Caco-2 (cell line): ENCODE data around the gene HOXA11. TPM values are rescaled to one million over a fixed set of nuclear protein-coding genes. Genes with fewer than 3 reads are reported as not detected.

ENCODE experiments used
- BruUV-seq: library from RNA; stranded (reverse); fragments of 400-500 nt; replicated peaks from 2 replicates; lab custom pipeline; 2021; lab: Mats Ljungman, UMichigan
- CTCF ChIA-PET: fragments of 300-600 bp; sonication (Branson Sonifier 250); formaldehyde crosslinking; loops from one replicate; lab custom pipeline; 2022; ENCODE audit warnings: antibody characterized with exemption; lab: Charles Lee
- POLR2A ChIA-PET: fragments of 300-600 bp; sonication (Branson Sonifier 250); formaldehyde crosslinking; loops from one replicate; lab custom pipeline; 2022; ENCODE audit warnings: antibody characterized with exemption; lab: Charles Lee
- DNase-seq, 2 experiments: peaks; one replicate each; pipeline versions ENCODE4 v3.0.0 to v3.0.0-alpha.2; 2020 to 2022
- H3K27me3 ChIP-seq: replicated peaks from 2 replicates; pipeline ENCODE4 v1.6.0; 2011; ENCODE audit warnings: low read length; ENCODE audit not compliant: control insufficient read depth, insufficient read depth
- H3K36me3 ChIP-seq: 2 replicates; pipeline ENCODE4 v1.5.1; 2011; ENCODE audit warnings: low read length; ENCODE audit not compliant: control insufficient read depth, insufficient read depth
- H3K4me1 ChIP-seq: fragments of 250-450 bp; sonication (Bioruptor Pico); 2 replicates; pipeline ENCODE4 v1.5.1; 2020; ENCODE audit warnings: mild to moderate bottlenecking
- H3K4me3 ChIP-seq: 2 replicates; pipeline ENCODE4 v1.5.1; 2011; ENCODE audit warnings: low read depth, mild to moderate bottlenecking, control low read depth, low read length
- H3K9me3 ChIP-seq: fragments of 250-450 bp; sonication (Bioruptor Pico); 2 replicates; pipeline ENCODE4 v1.5.1; 2020; ENCODE audit warnings: mild to moderate bottlenecking, moderate library complexity
- H3K27ac Mint-ChIP-seq: one replicate; pipeline ENCODE4 v1.8.0; 2022; ENCODE audit warnings: mixed read lengths; ENCODE audit not compliant: unreplicated experiment
- H3K27me3 Mint-ChIP-seq: one replicate; pipeline ENCODE4 v1.8.0; 2022; ENCODE audit warnings: mixed read lengths; ENCODE audit not compliant: insufficient read depth, unreplicated experiment
- H3K36me3 Mint-ChIP-seq: one replicate; pipeline ENCODE4 v1.8.0; 2022; ENCODE audit warnings: mild to moderate bottlenecking, mixed read lengths; ENCODE audit not compliant: insufficient read depth, unreplicated experiment
- H3K4me1 Mint-ChIP-seq: one replicate; pipeline ENCODE4 v1.8.0; 2022; ENCODE audit warnings: low read depth, mixed read lengths; ENCODE audit not compliant: unreplicated experiment
- H3K4me3 Mint-ChIP-seq: one replicate; pipeline ENCODE4 v1.8.0; 2022; ENCODE audit warnings: mild to moderate bottlenecking, moderate library complexity, mixed read lengths; ENCODE audit not compliant: unreplicated experiment
- H3K9me3 Mint-ChIP-seq: one replicate; pipeline ENCODE4 v1.8.0; 2022; ENCODE audit warnings: mixed read lengths; ENCODE audit not compliant: unreplicated experiment
- CTCF ChIP-seq, 2 experiments: fragments of 200-600 bp in 1 of 2; IDR thresholded peaks; 1 replicate in 1 of 2; 2 replicates in 1 of 2; pipeline versions ENCODE4 v1.5.1 to v1.8.0; 2011 to 2022; ENCODE audit warnings: antibody characterized with exemption in 1 of 2, control low read depth in 1 of 2, inconsistent platforms in 1 of 2, low read depth in 1 of 2, low read length in 1 of 2, mild to moderate bottlenecking in 1 of 2, moderate library complexity in 1 of 2; ENCODE audit not compliant: insufficient read depth in 1 of 2, severe bottlenecking in 1 of 2, unreplicated experiment in 1 of 2
- intact Hi-C: fragments of 100-400 bp; cut with micrococcal nuclease; formaldehyde crosslinking; loops from one replicate; pipeline ENCODE4 v1.10.0; 2022; ENCODE audit not compliant: unreplicated experiment
- total RNA-seq: library from RNA; stranded (reverse); gene quantifications from 2 replicates; pipeline ENCODE4 v1.2.3, GENCODE V29; 2022

Gene HOXA11
- total RNA-seq, 1 experiment from 2014 or later: 0.73 TPM

DNA sequence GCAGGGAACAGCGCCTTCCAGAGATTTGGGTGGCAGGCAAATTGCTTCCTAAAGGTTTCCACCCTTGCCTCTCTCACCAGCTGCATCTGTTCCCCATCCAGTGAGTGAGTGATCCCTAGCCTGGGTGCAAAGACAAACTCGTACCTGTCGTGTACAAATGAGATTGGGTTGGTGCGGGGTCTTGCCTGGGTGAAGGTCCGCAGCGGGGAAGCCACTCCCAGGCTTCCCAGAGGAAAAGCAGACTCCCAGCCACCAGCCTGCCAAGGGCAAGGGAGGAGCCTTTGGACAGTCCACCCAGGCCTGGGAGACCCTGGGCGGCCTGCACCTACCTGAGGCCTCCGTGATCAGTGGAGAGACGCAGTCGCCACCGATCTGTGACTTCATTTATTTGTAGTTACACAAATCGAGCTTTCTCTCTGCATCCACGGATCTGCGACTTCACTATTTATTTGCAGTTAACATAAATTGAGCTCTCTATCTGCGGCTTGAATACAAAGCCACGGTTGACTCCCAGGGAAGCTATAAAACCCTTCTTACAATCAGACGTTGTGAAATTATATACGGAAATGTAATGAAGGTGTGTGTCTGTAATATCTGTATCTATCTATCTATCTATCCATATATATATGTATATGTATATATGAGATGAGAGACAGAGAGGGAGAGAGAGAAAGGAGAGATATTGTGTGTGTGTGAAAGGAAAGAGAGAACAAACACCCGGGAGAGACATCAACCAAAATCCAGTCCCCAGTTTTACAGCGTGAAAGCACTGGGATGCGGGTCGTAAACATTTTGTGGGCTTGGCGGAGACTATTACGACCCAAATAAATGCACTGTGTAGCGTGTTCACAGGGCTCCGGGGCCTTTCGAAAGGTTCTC is 25.5 kb downstream of the HOXA11 start:
- Histone ChIP-seq H3K27me3 (no peaks in the 10 kb centered on the region), H3K4me3 (no peak overlapping the region), H3K36me3 (no peaks in the 10 kb centered on the region), H3K9me3 (no peaks in the 10 kb centered on the region), H3K4me1 (peaks cover 7% of the 10 kb centered on the region)
- ChIA-PET CTCF (interaction anchor here (0.7 kb wide), 1 partner anchor 308 kb away, joined by 3 read pairs; no protein-coding TSS in a partner anchor), POLR2A (no interaction called here)
- H3K36me3 Mint-ChIP-seq: peaks cover 23% of the 10 kb centered on the region
- H3K27me3 Mint-ChIP-seq: no peaks in the 10 kb centered on the region
- H3K4me1 Mint-ChIP-seq: peaks cover 14% of the 10 kb centered on the region
- no peak overlapping the region for H3K27ac Mint-ChIP-seq
- no peak for TF ChIP-seq CTCF (IDR thresholded peaks at IDR 0.05; ENCODE audit: insufficient read depth in 1 of 2, low read depth in 1 of 2, low read length in 1 of 2, severe bottlenecking in 1 of 2, unreplicated experiment in 1 of 2)
- intact Hi-C loops: loop anchor here (2.0 to 10.0 kb wide), 5 partner anchors 297 to 1265 kb away; partner anchors contain the start of genes CBX3, HNRNPA2B1 and SKAP2
- H3K4me3 Mint-ChIP-seq: peak overlapping the region; percentile 69
- no peaks in the 10 kb centered on the region for H3K9me3 Mint-ChIP-seq
- no TSS peak for BruUV-seq
- DNase-seq: peak in 1 of 2 experiments; percentile 15

DNA sequence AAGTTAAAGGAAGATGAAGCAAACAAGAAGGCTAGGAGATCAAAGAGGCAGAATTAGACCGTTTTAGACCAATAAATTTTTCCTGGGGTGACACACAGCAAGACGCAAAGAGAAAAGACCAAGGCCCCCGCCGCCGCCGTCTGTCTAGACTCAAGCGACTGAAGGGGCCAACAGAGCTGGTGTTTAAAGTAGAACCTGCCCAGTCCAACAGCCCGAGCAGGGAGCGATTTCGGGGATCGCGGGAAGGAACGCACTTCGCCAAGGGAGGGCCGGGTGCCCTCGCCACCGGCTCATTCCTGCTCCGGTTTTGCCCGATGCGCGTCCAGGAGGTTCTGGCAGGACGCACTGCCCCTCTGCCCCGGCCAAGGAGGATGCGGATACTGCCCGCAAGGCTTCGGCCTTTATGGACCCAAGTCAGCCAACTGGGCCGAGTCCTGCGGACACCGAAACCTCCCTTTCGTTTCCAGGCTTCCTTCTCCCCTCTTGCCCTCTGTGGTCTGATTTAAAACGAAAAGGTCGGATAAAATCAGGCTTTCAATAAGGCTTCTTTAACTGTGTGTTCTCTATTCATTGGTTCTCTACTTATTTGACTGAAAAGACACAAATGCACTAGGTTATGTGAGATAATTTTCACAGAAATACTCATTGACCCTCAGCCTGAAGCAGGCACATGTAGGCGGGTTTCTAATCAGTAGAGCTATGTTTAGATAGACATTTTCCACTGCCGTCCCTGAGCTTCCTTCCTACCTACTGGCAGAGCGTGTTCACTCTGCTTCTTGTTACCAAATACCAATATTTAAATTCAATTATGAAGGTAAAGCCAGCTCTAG is 26.4 kb downstream of the HOXA11 start:
- Histone ChIP-seq H3K9me3 (no peaks in the 10 kb centered on the region), H3K4me1 (peaks cover 7% of the 10 kb centered on the region), H3K27me3 (no peaks in the 10 kb centered on the region), H3K36me3 (no peaks in the 10 kb centered on the region; the same call in 1 of the 2 replicates), H3K4me3 (no peak overlapping the region)
- peak in 1 of 2 experiments; percentile 17 for DNase-seq
- intact Hi-C loops: no loop called here
- H3K36me3 Mint-ChIP-seq: peaks cover 20% of the 10 kb centered on the region
- H3K9me3 Mint-ChIP-seq: no peaks in the 10 kb centered on the region
- no peak overlapping the region for H3K27ac Mint-ChIP-seq
- ChIA-PET POLR2A (no interaction called here), CTCF (interaction anchor here (0.7 kb wide), 1 partner anchor 307 kb away, joined by 3 read pairs; no protein-coding TSS in a partner anchor)
- H3K4me1 Mint-ChIP-seq: peaks cover 8% of the 10 kb centered on the region
- TF ChIP-seq CTCF (IDR thresholded peaks at IDR 0.05; ENCODE audit: insufficient read depth in 1 of 2, low read depth in 1 of 2, low read length in 1 of 2, severe bottlenecking in 1 of 2, unreplicated experiment in 1 of 2): no peak
- no peaks in the 10 kb centered on the region for H3K27me3 Mint-ChIP-seq
- no peak overlapping the region for H3K4me3 Mint-ChIP-seq
- BruUV-seq: no TSS peak
